Ovary (tissue), 3 donors: ENCODE results near the gene TBC1D5.

ENCODE experiments used
- EP300 ChIP-seq: sonication (generic); formaldehyde crosslinking; IDR thresholded peaks from one replicate; pipeline ENCODE4 v1.6.1; 2017; ENCODE audit warnings: antibody characterized with exemption
- POLR2A ChIP-seq: fragments of 450-650 bp; IDR thresholded peaks from one replicate; pipeline ENCODE4 v1.6.1; 2017; ENCODE audit warnings: antibody characterized with exemption, mild to moderate bottlenecking, moderate library complexity
- TF ChIP-seq, protein P1 (sequence below), 3 donors: fragments of 450-650 bp in 2 of 3; fragments of 200-600 bp in 1 of 3; IDR thresholded peaks; one replicate each; pipeline versions ENCODE4 v1.5.1 to v1.8.0; 2016 to 2022; ENCODE audit warnings: antibody characterized with exemption in 3 of 3, mild to moderate bottlenecking in 1 of 3
- donor health status: DM: no; HTN: no; CAD: no.

GRCh38 chr3:17431004-17431403 lies 311.4 kb downstream of the TBC1D5 start:
- TF ChIP-seq POLR2A, result no peak
- TF ChIP-seq, protein P1, sequence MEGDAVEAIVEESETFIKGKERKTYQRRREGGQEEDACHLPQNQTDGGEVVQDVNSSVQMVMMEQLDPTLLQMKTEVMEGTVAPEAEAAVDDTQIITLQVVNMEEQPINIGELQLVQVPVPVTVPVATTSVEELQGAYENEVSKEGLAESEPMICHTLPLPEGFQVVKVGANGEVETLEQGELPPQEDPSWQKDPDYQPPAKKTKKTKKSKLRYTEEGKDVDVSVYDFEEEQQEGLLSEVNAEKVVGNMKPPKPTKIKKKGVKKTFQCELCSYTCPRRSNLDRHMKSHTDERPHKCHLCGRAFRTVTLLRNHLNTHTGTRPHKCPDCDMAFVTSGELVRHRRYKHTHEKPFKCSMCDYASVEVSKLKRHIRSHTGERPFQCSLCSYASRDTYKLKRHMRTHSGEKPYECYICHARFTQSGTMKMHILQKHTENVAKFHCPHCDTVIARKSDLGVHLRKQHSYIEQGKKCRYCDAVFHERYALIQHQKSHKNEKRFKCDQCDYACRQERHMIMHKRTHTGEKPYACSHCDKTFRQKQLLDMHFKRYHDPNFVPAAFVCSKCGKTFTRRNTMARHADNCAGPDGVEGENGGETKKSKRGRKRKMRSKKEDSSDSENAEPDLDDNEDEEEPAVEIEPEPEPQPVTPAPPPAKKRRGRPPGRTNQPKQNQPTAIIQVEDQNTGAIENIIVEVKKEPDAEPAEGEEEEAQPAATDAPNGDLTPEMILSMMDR (IDR thresholded peaks at IDR 0.05), result peak in 2 of 3 donors; percentile 16 to 22
- no peak for TF ChIP-seq EP300
